HG03520 (cell line): ENCODE data around the gene PRR5L.

Experiments
- ATAC-seq: cut with Tn5 transposase; IDR thresholded peaks from one replicate; pipeline ENCODE4 v1.9.1; 2021; ENCODE audit warnings: mild to moderate bottlenecking, moderate library complexity; ENCODE audit not compliant: unreplicated experiment

The PRR5L gene

DNA sequence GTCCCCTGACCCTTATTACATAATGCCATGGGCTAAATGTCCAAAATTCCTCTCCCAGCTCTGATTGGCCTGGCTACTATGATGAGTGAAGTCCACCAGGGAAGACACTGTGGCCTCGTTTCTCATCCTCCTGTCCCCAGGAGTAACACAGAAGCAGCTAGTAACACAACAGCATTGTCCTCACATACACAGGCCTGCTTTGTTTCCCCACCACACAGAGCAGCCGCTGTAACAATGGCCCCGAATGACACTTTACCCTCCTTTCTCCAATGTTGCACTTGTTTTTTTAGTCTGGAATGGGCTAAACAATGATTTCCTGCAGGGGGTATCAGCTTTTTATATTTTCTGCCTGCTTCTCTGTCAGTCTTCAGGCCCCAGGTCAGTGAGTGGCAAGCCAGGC, at the start of gene PRR5L:
TSS of gene PRR5L (plus strand) at position 363 of the 400 bp plus-strand sequence. CDS start 104,834 bp downstream, outside the sequence.
- ATAC-seq: no peak

DNA sequence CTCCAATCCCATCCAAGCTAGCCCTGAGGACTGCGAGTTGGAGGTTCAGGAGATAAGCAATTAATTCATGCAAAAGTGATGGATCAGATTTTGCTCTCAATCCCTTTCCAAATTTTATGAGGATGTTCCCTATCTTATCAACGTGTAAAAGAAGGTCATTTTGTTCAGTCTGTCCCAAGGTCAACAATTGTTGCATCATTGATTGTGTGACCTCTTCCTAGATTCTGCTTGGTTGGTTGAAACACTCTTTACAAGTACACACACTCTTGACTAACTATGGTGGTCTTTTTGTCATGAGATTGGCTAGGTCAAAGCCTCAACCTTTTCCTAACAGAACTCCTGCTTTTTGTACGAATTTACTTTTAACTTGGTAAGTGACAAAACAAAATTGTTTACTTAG, 48.6 kb upstream of the PRR5L start:
- ATAC-seq: no peak

GRCh38 chr11:36248436-36248835, 47.7 kb upstream of the PRR5L start:
- no peak for ATAC-seq

DNA sequence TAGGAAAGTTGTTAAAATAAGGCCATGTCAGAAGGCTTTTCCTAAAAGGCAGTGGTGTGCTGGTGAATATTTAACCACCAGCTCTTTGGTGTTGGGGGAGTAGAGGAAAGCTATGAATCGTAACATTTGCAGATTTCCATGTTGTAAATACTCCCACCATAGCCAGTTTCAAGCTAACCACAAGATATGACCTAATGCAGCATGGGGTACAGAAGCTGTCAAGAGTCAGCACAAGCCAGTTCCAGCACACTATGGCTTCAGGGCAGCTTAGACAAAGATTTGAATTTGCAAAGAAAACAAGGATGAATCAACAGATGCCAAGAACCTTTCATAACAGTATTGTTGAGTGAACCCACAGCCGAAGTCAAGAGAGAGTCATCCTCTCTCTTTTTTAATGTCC, 46.8 kb upstream of the PRR5L start:
- ATAC-seq: no peak

DNA sequence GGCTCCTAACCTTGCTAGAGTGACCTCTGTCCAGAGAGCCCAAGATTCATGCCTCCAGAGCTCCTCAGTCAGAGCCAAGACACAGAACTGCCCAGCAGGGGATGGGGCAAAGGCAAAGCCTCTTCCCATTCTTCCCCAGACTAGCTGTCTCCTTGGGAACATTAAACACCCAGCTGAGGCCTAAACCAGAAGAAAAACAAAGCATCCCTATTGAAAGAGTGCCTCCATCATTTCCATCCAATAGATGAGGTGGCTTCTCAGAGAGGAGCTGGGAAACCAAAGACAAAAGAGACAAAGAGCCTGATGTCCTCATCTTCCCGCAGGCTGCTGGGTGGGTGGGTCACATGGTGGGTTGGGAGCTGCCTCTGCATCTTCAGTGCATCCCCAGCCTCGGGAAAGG, 44.3 kb upstream of the PRR5L start:
- ATAC-seq: no peak

DNA sequence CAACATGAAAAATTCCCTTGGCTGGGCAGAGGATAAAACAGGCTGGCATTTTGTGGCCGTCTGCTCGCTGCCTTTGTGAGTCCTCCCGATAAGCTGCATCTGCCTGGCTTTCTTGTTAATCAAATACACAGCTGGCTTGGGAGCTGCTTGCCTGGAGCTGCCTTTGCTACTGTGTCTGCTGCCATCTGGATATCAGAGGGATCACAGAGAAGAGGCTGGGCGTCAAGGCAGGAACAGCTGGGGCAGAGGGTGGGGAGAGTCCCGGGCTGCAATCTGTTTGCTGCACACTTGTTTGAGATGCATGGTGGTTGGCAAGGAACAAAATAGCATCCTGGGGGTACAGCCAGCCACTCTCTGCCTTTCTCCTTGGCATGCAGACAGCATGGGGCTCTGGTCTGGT, 42.9 kb upstream of the PRR5L start:
- no peak for ATAC-seq

DNA sequence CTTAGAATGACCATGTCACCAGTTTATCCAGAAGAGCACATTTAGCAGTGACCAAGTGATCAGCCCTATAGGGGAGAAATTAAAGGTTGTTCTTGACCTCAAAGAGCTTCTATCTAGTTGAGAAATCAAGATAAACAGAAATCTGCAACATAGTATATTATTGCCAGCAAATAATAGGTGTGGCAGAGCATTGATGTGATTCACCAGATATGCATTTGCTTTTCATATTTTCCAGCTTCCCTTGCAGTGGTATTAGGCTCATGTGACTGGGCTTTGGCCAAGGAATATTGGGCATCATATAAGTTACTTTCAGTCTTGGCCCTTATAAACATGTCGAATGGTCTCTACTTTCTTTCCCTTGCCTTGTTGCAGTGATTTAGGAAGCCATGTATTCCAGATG, 41.4 kb upstream of the PRR5L start:
- no peak for ATAC-seq

GRCh38 chr11:36257351-36257750, 38.7 kb upstream of the PRR5L start:
- ATAC-seq: no peak

GRCh38 chr11:36258730-36259360, 37.2 kb upstream of the PRR5L start:
- no peak for ATAC-seq

DNA sequence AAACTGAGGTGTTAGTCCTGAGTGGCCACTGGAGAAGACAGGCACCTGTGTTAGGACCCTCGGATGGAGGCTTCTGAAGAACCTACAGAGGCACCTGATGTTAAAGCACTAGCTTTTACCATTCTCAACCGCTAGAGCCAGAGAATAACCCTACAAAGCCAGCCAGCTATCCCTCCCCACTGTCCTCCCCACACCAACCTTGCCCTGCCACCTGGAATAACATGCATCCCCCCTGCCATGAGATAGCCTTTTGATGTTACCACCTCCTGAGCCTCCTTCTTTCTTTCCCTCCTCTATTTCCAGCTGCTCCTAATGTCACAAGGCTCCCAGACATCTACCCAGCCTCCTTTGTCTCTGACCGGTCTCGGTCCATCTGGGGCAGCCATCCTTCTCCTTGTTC, 35.0 kb upstream of the PRR5L start:
- no peak for ATAC-seq

GRCh38 chr11:36264011-36264972, 31.8 kb upstream of the PRR5L start:
- no peak for ATAC-seq

- ATAC-seq: no peak
Observed at GRCh38 chr11:36264973-36265344, 31.1 kb upstream of the PRR5L start.

DNA sequence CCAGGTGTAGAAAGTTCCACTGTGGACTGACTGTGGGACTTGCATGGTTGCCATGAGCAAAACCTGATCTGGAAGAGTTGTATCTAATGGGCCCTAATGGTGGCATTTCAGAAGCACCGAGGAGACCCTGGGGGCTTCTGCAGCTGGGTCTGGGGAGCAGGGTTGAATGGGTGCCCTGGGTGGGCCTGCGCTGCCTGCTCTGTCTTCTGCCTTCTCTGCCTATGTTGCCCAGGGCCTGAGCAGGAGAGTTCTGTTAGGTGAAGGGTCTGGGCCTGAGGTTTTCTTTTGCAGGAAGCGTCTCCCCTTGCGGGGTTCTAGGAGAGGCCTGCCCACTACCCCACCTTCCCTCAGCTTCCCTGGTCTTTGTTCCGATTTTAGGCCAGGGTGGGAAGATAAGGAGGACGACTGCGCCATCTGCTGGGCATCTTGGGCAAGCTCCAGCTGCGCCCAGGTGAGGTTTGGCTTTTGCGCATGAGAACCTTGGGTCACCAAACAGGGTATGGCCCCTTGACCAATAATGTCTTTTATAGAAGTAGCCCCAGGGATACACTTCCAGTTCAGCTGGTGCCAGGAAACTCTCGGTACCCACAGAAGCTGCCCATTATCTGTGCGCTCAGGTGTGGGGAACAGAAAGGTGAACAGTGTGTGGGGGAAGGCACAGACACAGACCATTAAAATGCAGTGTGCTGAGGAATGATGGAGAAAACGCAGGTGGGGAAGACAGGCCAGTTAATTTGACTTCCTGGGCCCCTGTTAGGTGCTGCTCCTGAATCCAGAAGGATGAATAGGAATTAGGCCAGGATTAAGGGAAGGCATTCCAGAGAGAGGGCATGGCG, 30.1 kb upstream of the PRR5L start:
- no peak for ATAC-seq

- ATAC-seq: no peak
Observed at GRCh38 chr11:36266767-36267166, 29.3 kb upstream of the PRR5L start.

GRCh38 chr11:36268337-36268985, 27.6 kb upstream of the PRR5L start:
- no peak for ATAC-seq

DNA sequence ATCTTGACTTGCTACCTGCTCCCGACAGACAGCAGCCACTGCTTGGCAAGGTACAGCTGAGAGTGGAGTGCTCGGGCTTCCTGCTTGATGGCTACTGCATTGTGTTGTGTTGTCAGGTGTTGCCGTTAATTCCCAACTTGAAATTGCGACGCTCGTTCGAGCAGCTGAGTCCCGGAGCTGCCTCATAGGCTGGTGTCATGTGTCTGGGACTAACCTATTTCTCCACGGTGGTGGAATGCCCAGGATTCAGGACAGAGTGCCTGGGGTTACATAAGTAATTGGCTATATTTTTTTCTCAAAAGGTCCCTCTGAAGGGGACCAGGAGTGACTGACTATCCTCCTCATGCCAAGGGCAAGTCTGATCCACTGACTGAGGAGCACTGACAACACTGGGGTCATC, 25.4 kb upstream of the PRR5L start:
- ATAC-seq: no peak

- ATAC-seq: no peak
Observed at GRCh38 chr11:36271794-36272407, 24.2 kb upstream of the PRR5L start.

- no peak for ATAC-seq
Observed at GRCh38 chr11:36273110-36273509, 23.0 kb upstream of the PRR5L start.

GRCh38 chr11:36274414-36274813, 21.7 kb upstream of the PRR5L start:
- no peak for ATAC-seq

DNA sequence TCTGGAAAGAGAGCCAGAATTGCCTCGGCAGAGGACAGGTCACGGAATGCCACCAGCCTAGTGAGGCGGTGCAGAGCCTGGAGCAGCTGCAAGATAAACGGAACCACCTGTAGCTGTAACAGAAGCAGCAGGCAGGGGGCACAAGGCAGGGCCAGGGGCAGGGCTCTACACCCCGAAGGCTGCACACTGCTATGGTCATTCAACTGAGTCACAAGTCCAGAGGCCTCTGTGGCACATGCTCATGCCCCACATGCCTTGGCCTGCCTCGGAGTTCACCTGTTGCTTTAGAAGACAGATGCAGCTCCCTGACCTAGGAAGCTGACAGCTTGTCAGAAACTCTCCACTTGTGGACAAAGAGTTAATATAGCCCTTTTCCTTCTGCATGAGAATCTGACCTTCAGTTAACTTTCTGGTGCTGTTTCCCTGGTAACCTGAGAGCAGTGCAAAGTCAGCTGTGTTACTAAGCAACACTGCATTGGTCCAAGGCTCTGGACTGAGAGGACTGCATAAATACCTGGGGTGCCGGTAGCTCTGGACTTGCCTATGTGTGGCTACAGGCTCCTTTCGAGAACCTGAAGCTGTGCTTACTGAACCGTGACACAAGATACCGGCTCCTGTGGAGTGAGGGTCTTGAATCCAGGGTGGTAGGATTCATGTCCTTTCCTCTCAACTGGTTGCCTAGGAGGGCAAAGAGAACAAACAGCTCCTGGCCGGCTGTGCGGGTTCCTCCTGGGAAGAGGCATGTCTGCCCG, 17.4 kb upstream of the PRR5L start:
- no peak for ATAC-seq
